Neural cell (in vitro differentiated cells): ENCODE data around the gene OR5B12.

Experiments
- EP300 ChIP-seq: fragments of 450-650 bp; conservative IDR thresholded peaks from 2 replicates; pipeline ENCODE4 v1.6.1; 2014; ENCODE audit warnings: antibody characterized with exemption, mild to moderate bottlenecking, moderate library complexity; ENCODE audit not compliant: poor library complexity, severe bottlenecking
- REST ChIP-seq: IDR thresholded peaks from 2 replicates; pipeline ENCODE4 v1.6.1; 2012; ENCODE audit warnings: borderline replicate concordance
- TF ChIP-seq, protein P1 (sequence below): fragments of 450-650 bp; IDR thresholded peaks from 2 replicates; pipeline ENCODE4 v1.5.1; 2014; ENCODE audit warnings: antibody characterized with exemption, mild to moderate bottlenecking, moderate library complexity; ENCODE audit not compliant: poor library complexity, severe bottlenecking

- TF ChIP-seq, protein P1, sequence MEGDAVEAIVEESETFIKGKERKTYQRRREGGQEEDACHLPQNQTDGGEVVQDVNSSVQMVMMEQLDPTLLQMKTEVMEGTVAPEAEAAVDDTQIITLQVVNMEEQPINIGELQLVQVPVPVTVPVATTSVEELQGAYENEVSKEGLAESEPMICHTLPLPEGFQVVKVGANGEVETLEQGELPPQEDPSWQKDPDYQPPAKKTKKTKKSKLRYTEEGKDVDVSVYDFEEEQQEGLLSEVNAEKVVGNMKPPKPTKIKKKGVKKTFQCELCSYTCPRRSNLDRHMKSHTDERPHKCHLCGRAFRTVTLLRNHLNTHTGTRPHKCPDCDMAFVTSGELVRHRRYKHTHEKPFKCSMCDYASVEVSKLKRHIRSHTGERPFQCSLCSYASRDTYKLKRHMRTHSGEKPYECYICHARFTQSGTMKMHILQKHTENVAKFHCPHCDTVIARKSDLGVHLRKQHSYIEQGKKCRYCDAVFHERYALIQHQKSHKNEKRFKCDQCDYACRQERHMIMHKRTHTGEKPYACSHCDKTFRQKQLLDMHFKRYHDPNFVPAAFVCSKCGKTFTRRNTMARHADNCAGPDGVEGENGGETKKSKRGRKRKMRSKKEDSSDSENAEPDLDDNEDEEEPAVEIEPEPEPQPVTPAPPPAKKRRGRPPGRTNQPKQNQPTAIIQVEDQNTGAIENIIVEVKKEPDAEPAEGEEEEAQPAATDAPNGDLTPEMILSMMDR, result no peak
- no peak for TF ChIP-seq EP300
- TF ChIP-seq REST, result no peak
These were observed at the start of gene OR5B12 for GRCh38 chr11:58442136-58442535.
